Left lung (tissue), 10 donors: ENCODE results near the gene FER. TPM values are rescaled to one million over a fixed set of nuclear protein-coding genes. Genes with fewer than 3 reads are reported as not detected.

Source experiments
- ATAC-seq: fragments of 200-7000 bp; cut with Tn5 transposase; one replicate; pipeline ENCODE4 v1.9.1; 2020; ENCODE audit warnings: moderate library complexity
- DNase-seq, 4 donors: peaks; one replicate each; pipeline ENCODE4 v3.0.0-alpha.2; 2013 to 2020
- H3K27ac ChIP-seq, 2 donors: fragments of 200-600 bp; sonication (generic) in 1 of 2; one replicate each; pipeline versions ENCODE4 v1.5.0 to v1.8.0; 2020 to 2021
- H3K27me3 ChIP-seq, 2 donors: fragments of 200-600 bp; sonication (generic) in 1 of 2; one replicate each; pipeline versions ENCODE4 v1.5.0 to v1.8.0; 2020 to 2021
- H3K36me3 ChIP-seq, 2 donors: fragments of 200-600 bp; sonication (generic) in 1 of 2; one replicate each; pipeline versions ENCODE4 v1.5.0 to v1.8.0; 2020 to 2021
- H3K4me1 ChIP-seq, 2 donors: fragments of 200-600 bp; one replicate each; pipeline ENCODE4 v1.8.0; 2021
- H3K4me3 ChIP-seq, 2 donors: fragments of 200-600 bp; sonication (generic) in 1 of 2; one replicate each; pipeline versions ENCODE4 v1.5.0 to v1.8.0; 2020 to 2021; ENCODE audit warnings: mild to moderate bottlenecking in 1 of 2
- H3K9me3 ChIP-seq, 2 donors: fragments of 200-600 bp; sonication (generic) in 1 of 2; one replicate each; pipeline versions ENCODE4 v1.5.0 to v1.8.0; 2020 to 2021
- intact Hi-C, 2 donors: fragments of 100-400 bp; cut with DNase I; formaldehyde crosslinking; loops; one replicate each; pipeline versions ENCODE4 v1.11.2 to v1.14.2; 2022
- polyA plus RNA-seq, 6 donors: library from polyadenylated mRNA; unstranded; fragments of 120-200 nt; gene quantifications; one replicate each; pipeline ENCODE4 v1.2.1, GENCODE V29; 2013; ENCODE audit not compliant: insufficient read length in 6 of 6
- total RNA-seq, 2 donors: library from RNA; stranded (reverse); fragmentation: NEBNext Ultra II Directional; extraction: Animal tissue kit (Norgen Biotek cat#: 25700); gene quantifications; one replicate each; pipeline ENCODE4 v1.2.1, GENCODE V29; 2021
- TF ChIP-seq, protein P1 (sequence below), 2 donors: fragments of 200-600 bp; sonication (generic) in 1 of 2; IDR thresholded peaks; one replicate each; pipeline versions ENCODE4 v1.5.0 to v1.8.0; 2021; ENCODE audit warnings: antibody characterized with exemption in 2 of 2
- donor health status: DM: no; HTN: yes; CAD: no.
- donor health status: DM: no; HTN: no; CAD: no.

FER gene
- total and polyA plus RNA-seq, 8 donors: 16.6 to 27.0 (median 19.4) TPM

DNA sequence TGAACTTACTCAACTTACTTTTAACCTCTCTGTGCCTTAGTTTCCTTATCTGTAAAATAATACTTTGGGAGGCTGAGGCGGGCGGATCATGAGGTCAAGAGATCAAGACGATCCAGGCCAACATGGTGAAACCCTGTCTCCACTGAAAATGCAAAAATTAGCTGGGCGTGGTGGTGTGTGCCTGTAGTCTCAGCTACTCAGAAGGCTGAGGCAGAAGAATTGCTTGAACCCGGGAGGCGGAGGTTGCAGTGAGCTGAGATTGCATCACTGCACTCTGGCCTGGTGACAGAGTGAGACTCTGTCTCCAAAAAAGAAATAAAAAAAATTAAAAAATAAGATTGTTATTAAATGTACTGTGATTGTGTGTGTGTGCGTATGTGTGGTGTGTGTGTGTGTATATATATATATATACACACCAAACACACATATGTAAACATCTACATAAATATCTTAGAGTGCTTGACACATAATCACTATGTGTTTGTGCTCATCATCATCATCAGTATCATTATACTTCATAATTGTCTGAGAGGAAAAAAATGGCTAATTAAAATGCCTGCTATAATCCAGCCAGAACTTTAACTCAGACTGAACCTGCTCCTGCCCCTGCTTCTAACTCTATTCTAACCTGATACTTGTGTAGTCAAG, 312.8 kb downstream of the FER start:
- TF ChIP-seq, protein P1, sequence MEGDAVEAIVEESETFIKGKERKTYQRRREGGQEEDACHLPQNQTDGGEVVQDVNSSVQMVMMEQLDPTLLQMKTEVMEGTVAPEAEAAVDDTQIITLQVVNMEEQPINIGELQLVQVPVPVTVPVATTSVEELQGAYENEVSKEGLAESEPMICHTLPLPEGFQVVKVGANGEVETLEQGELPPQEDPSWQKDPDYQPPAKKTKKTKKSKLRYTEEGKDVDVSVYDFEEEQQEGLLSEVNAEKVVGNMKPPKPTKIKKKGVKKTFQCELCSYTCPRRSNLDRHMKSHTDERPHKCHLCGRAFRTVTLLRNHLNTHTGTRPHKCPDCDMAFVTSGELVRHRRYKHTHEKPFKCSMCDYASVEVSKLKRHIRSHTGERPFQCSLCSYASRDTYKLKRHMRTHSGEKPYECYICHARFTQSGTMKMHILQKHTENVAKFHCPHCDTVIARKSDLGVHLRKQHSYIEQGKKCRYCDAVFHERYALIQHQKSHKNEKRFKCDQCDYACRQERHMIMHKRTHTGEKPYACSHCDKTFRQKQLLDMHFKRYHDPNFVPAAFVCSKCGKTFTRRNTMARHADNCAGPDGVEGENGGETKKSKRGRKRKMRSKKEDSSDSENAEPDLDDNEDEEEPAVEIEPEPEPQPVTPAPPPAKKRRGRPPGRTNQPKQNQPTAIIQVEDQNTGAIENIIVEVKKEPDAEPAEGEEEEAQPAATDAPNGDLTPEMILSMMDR (IDR thresholded peaks at IDR 0.05): no peak
- ATAC-seq: no peak
- no peaks in the 10 kb centered on the region for H3K4me1 ChIP-seq
- no peak overlapping the region for H3K4me3 ChIP-seq
- intact Hi-C loops: no loop called here
- no peaks in the 10 kb centered on the region for H3K9me3 ChIP-seq
- DNase-seq: peak in 2 of 4 donors; percentile 16 to 39
- H3K27me3 ChIP-seq: no peaks in the 10 kb centered on the region
- no peaks in the 10 kb centered on the region for H3K36me3 ChIP-seq
- no peak overlapping the region for H3K27ac ChIP-seq

DNA sequence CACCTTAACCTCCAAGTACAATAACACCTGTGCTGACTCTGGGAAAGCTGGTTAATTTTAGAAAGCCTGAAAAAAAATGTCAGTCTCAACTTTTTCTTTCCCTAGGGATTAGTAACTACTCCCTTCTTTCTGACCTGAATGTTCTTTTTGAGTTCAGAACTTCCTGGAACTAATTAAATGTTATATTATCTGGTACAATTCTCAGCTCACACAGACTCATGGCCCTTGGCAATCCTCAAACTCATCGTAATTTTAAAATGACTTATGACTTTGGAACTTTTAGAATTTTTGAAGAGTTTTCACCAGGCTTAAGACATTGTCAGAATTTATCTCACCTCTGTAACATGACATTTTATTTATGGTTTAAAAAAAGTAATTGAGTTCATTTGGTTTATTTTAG, 315.0 kb downstream of the FER start:
- Histone ChIP-seq H3K27me3 (no peaks in the 10 kb centered on the region), H3K4me1 (no peaks in the 10 kb centered on the region), H3K36me3 (no peaks in the 10 kb centered on the region), H3K9me3 (no peaks in the 10 kb centered on the region), H3K27ac (no peak overlapping the region), H3K4me3 (no peak overlapping the region)
- DNase-seq (no peak), ATAC-seq (no peak)
- TF ChIP-seq, protein P1 (IDR thresholded peaks at IDR 0.05): no peak
- intact Hi-C loops: no loop called here

DNA sequence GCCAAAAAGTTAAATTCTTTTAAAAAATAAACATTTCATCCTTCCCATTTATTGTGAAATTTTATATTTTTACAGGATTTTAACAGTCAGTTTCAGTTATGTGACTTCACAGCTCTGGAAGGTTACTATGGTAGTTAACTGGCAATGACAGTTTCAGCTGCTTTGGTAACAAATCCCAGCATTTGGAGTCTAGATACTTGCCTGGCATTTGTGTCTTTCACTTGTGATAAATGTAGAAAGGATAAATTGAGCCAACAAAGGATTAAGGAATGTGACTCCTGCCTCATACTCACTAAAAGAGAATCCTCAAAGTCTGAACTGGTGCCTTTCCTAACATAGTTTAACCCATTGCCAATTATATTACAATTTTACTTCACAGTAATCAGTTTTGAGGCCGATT, 315.5 kb downstream of the FER start:
- H3K4me1 ChIP-seq: no peaks in the 10 kb centered on the region
- H3K4me3 ChIP-seq: no peak overlapping the region
- H3K27ac ChIP-seq: no peak overlapping the region
- no peaks in the 10 kb centered on the region for H3K27me3 ChIP-seq
- TF ChIP-seq, protein P1 (IDR thresholded peaks at IDR 0.05): no peak
- no peak for DNase-seq
- intact Hi-C loops: no loop called here
- no peaks in the 10 kb centered on the region for H3K9me3 ChIP-seq
- H3K36me3 ChIP-seq: no peaks in the 10 kb centered on the region
- no peak for ATAC-seq

DNA sequence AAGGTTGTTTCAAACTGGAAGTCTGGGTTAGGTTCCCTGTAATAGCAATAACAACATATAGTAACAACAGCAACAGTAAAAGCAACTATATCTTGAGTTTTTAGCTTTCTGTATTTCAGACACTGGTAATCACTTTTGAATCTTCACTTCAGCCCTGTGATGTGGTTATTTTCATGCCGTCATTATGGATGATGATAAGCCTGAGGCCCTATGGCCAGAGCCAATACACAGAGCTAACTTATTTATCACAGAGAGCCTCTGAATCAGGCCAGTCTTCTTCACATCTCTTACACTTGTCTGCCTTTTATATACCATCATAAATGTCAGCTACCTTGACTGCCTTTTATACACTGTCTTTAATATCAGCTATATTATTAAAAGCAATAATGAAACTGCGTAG, 329.0 kb downstream of the FER start:
- no peaks in the 10 kb centered on the region for H3K27me3 ChIP-seq
- no peaks in the 10 kb centered on the region for H3K9me3 ChIP-seq
- no peak overlapping the region for H3K4me3 ChIP-seq
- H3K4me1 ChIP-seq: no peaks in the 10 kb centered on the region
- TF ChIP-seq, protein P1 (IDR thresholded peaks at IDR 0.05): no peak
- ATAC-seq: no peak
- no peaks in the 10 kb centered on the region for H3K36me3 ChIP-seq
- H3K27ac ChIP-seq: no peak overlapping the region
- no peak for DNase-seq
- intact Hi-C loops: no loop called here

GRCh38 chr5:109078448-109078847, 330.8 kb downstream of the FER start:
- no peak for DNase-seq
- Histone ChIP-seq H3K36me3 (no peaks in the 10 kb centered on the region), H3K4me1 (no peaks in the 10 kb centered on the region), H3K27me3 (no peaks in the 10 kb centered on the region), H3K27ac (no peak overlapping the region), H3K4me3 (no peak overlapping the region), H3K9me3 (no peaks in the 10 kb centered on the region)
- ATAC-seq: no peak
- TF ChIP-seq, protein P1 (IDR thresholded peaks at IDR 0.05): no peak
- intact Hi-C loops: no loop called here
